Measurements from ENCODE around the gene PIP5KL1.
A peak's percentile ranks its signal among the peaks of the same experiment; 100 is the strongest.

Gene PIP5KL1, protein sequence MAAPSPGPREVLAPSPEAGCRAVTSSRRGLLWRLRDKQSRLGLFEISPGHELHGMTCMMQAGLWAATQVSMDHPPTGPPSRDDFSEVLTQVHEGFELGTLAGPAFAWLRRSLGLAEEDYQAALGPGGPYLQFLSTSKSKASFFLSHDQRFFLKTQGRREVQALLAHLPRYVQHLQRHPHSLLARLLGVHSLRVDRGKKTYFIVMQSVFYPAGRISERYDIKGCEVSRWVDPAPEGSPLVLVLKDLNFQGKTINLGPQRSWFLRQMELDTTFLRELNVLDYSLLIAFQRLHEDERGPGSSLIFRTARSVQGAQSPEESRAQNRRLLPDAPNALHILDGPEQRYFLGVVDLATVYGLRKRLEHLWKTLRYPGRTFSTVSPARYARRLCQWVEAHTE

DNA sequence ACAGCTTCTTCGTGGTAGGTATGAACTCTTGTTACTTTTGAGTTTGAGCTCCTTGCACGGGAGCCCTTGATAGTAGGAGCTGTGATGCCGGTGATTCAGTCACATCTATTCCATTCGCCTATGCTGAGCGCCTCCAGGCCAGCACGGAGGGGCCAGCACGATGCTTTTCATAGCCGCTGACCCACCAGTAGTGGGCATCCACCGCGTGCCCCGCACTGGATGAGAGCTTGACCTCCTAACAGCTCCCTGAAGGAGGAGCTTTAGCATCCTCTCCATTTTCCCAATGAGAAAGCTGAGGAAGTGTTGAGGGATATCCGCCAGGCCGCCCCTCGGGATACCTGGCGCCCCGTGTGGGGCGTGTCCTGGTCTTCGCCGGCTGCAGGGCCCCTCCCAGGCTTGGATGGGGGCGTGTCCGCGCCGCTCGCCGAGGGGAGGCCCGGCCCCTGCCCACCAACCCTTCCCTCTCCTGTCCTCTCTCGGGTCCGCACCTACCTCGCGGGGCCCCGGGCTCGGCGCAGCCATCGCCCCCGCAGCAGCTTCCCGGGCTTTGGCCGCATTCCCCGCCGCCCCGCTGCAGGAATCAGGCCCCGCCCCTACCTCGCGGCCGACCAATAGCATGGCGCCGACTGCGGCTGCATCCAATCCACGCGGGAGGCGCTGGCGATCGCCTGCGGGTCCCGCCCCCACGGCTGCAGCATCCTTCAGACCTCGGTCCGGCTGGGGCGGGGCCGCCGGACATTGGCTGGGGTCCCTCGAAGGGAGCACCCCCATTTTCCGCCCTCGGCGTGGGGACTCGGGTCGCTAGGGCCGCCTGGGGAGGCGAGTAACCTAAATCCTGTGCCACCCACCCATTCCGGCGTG is at the start of gene PIP5KL1:
Gene PIP5KL1 (minus strand): TSS at position 547 of the 861 bp plus-strand sequence. CDS start 25 bp downstream, at position 522.
- Histone ChIP-seq H3K36me3 (ENCODE audit: insufficient read depth, low read length) (no peaks in the 10 kb centered on the region), H2AFZ (ENCODE audit: low read length, unreplicated experiment) (no peak within 1 kb of the TSS)

DNA sequence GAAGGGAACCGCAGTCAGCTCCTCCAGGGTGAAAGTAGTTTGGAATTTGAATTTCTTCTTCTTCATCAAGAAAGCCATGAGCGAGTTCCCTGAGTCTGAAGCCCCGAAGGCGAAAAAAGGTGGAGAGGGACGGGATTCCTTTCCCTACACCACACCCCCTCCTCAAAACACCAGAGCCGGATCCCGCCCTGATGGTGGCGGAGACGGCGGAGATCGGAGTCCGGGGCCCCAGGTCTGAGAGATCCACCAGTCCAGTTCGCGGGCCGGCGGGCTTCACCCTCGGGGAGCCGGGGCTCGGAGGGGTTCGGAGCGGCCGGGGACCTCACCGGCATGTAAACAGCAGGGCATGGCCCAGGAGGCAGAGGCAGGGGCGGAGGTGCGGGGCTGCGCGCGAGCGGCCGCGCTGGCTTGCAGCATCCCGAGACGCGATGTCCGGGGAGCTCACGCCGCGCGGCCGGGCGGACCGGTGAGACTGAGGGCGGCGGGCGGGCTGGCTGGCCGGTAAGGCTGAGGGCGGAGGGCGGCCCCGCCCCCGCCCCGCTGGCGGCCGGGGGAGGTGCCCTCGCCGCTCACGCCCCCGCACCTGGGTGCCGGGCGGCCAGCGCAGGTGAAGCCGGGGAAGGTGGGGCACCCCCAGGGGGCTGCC is 49.6 kb upstream of the PIP5KL1 start:
- peaks cover 50% of the 10 kb centered on the region for H3K79me2 ChIP-seq (ENCODE audit: control insufficient read depth, insufficient read depth, low read length, unreplicated experiment)
- H3K27ac ChIP-seq (ENCODE audit: low read depth, low read length) = no peak overlapping the region; the same call in 1 of the 2 replicates
- H3K27me3 ChIP-seq (ENCODE audit: insufficient read depth, low read length) = no peaks in the 10 kb centered on the region
- peak overlapping the region; percentile 87 for H3K4me3 ChIP-seq (ENCODE audit: low read depth, low read length)
- peak overlapping the region; percentile 96 for H2AFZ ChIP-seq (ENCODE audit: low read length, unreplicated experiment)
- H3K4me1 ChIP-seq (ENCODE audit: control insufficient read depth, insufficient read depth, low read length, unreplicated experiment) = peaks cover 32% of the 10 kb centered on the region
- H3K36me3 ChIP-seq (ENCODE audit: insufficient read depth, low read length) = no peaks in the 10 kb centered on the region

More for the DNA sequence above, at the start of gene PIP5KL1:
- peaks cover 14% of the 10 kb centered on the region for H3K79me2 ChIP-seq (ENCODE audit: control insufficient read depth, insufficient read depth, low read length, unreplicated experiment)
- peak within 1 kb of the TSS; percentile 95 for H3K27ac ChIP-seq (ENCODE audit: low read depth, low read length)
- H3K27me3 ChIP-seq (ENCODE audit: insufficient read depth, low read length) = no peaks in the 10 kb centered on the region
- peaks cover 27% of the 10 kb centered on the region for H3K4me1 ChIP-seq (ENCODE audit: control insufficient read depth, insufficient read depth, low read length, unreplicated experiment)
- H3K4me3 ChIP-seq (ENCODE audit: low read depth, low read length) = peak within 1 kb of the TSS; percentile 78

DNA sequence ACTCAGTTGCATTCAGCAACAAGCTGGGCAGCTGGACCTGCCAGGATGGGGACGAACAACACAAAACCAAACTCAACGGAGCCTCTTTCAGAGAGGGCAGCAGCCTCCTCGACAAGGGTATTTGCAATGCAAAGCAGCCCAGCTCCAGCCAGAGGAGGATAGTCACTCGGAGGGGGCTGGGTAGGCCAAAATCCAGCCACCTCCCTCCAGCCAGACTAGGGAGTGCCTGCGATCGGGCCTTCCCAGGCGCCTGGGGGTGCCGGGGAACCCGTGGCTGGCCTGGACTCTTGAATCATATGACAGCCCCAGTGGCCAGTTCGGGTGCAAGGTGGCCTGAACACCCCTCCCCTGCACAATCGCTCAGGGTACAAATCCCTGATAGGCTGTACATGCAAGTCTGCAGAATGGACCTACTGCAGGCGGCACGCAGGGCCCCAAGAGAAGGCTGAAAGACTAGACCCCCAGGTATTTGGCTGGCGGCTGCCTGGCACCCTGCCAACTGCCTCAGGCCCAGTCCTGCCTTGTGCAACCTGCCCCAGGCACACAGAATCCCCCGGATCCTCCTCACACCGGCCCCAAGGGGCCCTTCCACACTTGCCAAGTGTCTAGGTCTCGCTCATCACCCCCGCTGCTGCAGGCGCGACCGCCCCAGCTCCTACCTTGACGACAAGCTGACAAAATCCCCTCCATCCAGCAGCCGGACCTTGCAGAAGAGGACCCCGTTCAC is 48.9 kb upstream of the PIP5KL1 start:
- Histone ChIP-seq H3K27me3 (ENCODE audit: insufficient read depth, low read length) (no peaks in the 10 kb centered on the region), H3K79me2 (ENCODE audit: control insufficient read depth, insufficient read depth, low read length, unreplicated experiment) (peaks cover 56% of the 10 kb centered on the region), H2AFZ (ENCODE audit: low read length, unreplicated experiment) (no peak overlapping the region), H3K4me3 (ENCODE audit: low read depth, low read length) (peak overlapping the region; percentile 87), H3K4me1 (ENCODE audit: control insufficient read depth, insufficient read depth, low read length, unreplicated experiment) (peaks cover 39% of the 10 kb centered on the region), H3K27ac (ENCODE audit: low read depth, low read length) (no peak overlapping the region), H3K36me3 (ENCODE audit: insufficient read depth, low read length) (no peaks in the 10 kb centered on the region)

DNA sequence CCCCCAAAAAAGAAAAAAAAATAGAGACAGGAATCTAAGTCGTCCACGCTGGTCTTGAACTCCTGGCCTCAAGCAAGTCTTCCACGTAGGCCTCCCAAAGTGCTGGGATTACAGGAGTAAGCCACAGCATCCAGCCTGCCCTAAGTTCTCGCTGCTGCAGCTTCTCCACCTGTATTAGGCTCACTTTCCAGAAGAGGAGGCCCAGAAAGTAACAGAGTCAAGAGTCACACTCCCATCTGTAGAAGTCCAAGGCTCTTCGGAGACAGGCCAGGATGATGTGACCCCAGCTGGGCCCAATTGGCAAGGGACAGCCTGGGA is 48.4 kb upstream of the PIP5KL1 start:
- H3K4me1 ChIP-seq (ENCODE audit: control insufficient read depth, insufficient read depth, low read length, unreplicated experiment) = peaks cover 41% of the 10 kb centered on the region
- H3K27ac ChIP-seq (ENCODE audit: low read depth, low read length) = no peak overlapping the region
- H3K79me2 ChIP-seq (ENCODE audit: control insufficient read depth, insufficient read depth, low read length, unreplicated experiment) = peaks cover 61% of the 10 kb centered on the region
- H3K36me3 ChIP-seq (ENCODE audit: insufficient read depth, low read length) = no peaks in the 10 kb centered on the region
- H2AFZ ChIP-seq (ENCODE audit: low read length, unreplicated experiment) = no peak overlapping the region
- H3K27me3 ChIP-seq (ENCODE audit: insufficient read depth, low read length) = no peaks in the 10 kb centered on the region
- peak overlapping the region; percentile 87 for H3K4me3 ChIP-seq (ENCODE audit: low read depth, low read length)

DNA sequence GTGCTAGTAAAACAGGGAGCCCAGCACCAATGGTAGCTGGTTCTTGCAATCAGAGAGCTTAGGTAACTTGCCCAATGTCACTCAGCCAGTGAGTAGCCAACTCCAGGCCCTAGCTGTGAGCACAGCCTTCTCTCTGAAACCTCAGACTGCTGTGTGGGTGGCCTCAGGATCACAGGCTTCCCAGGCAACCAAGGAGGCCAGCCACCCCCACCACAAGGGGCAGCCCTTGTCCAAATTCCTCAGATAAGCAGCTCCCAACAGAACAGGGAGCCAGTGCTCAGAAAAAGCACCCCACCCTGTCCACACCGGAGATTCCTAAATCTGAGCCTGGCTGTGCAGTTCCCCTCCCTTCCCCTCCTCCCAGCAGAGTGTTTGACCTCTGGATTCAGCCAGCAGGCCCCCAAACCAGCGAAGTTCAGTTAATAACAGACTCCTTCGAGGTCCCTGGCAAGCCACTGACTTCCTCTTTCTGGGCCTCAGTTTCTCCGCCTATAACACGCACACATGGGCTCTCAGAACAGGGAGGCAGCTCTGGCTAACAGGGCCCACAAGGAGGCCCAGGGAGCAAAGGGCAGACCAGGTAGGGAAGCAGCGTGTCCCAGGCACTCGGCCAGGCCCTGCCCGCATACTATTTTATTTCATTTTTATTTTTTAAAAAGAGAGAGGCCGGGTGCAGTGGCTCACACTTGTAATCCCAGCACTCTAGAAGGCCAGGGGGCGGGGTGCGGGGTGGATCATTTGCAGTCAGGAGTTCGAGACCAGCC is 47.5 kb upstream of the PIP5KL1 start:
- Histone ChIP-seq H3K4me3 (ENCODE audit: low read depth, low read length) (peak overlapping the region; percentile 53), H3K36me3 (ENCODE audit: insufficient read depth, low read length) (no peaks in the 10 kb centered on the region), H3K27me3 (ENCODE audit: insufficient read depth, low read length) (no peaks in the 10 kb centered on the region), H3K27ac (ENCODE audit: low read depth, low read length) (peak overlapping the region; percentile 27; the same call in 1 of the 2 replicates), H3K79me2 (ENCODE audit: control insufficient read depth, insufficient read depth, low read length, unreplicated experiment) (peaks cover 70% of the 10 kb centered on the region), H2AFZ (ENCODE audit: low read length, unreplicated experiment) (no peak overlapping the region), H3K4me1 (ENCODE audit: control insufficient read depth, insufficient read depth, low read length, unreplicated experiment) (peaks cover 41% of the 10 kb centered on the region)

DNA sequence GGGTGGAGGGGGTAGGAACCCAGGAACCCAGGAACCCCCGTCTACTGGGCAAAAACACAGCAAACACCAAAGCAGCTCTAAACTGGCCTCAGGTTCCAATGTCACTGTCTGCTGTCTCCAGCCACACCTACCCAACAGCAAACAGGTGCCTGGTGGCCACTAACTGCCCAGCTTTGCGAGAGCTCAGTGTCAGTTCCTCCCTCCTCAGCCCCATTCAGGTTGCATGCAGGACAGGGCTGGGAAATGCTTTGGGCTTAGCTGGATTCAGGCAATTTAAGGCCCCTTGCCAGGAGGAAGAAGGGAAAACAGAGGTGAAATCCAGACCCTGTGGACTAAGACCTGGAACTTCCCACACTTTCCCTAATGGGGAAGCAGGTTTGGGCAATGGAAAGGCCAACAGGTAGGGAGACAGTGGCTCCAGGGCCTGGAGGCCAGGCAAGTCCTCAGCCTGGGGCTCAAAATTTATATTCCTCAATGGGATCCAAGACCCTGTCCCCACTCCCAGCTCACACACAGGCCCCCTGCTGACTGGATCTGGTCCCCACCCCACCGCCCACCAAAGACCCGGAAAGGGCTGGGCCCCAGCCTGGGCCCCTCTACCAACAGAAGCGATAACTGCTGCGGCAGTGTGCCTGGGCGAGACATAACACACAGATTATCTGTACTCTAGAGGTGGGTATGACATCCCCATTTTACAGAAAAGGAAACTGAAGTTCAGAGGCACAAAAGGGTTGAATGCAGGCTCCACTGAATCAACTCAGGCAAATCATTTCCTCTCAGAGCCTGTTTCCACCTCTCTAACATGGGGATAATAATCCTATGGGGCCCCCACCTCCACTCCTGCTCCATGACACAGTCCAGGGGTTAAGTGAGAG is 46.7 kb upstream of the PIP5KL1 start:
- Histone ChIP-seq H3K36me3 (ENCODE audit: insufficient read depth, low read length) (no peaks in the 10 kb centered on the region), H3K4me3 (ENCODE audit: low read depth, low read length) (peak overlapping the region; percentile 53), H3K79me2 (ENCODE audit: control insufficient read depth, insufficient read depth, low read length, unreplicated experiment) (peaks cover 78% of the 10 kb centered on the region), H2AFZ (ENCODE audit: low read length, unreplicated experiment) (no peak overlapping the region), H3K27ac (ENCODE audit: low read depth, low read length) (peak overlapping the region; percentile 18; the same call in 1 of the 2 replicates), H3K4me1 (ENCODE audit: control insufficient read depth, insufficient read depth, low read length, unreplicated experiment) (peaks cover 41% of the 10 kb centered on the region), H3K27me3 (ENCODE audit: insufficient read depth, low read length) (no peaks in the 10 kb centered on the region)

DNA sequence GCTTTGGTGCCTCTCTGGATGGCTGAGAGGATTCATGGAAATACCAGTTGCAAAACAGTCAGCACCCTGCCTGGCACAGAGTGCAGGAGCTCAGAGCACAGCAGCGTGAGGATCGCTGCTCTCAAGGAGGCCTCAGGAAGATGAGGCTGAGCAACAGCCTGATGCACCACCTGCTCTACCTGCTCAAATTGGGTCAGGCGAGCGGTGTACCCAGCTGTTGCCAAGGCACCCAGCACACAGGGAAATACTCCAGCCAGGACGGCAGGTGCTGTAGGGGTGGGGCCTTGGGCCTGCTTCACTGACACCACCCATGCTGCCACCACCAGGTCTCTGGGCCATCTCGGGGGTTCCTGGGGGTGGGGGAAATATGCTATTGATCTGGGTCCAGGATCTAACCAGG is 45.9 kb upstream of the PIP5KL1 start:
- peaks cover 38% of the 10 kb centered on the region for H3K4me1 ChIP-seq (ENCODE audit: control insufficient read depth, insufficient read depth, low read length, unreplicated experiment)
- H3K36me3 ChIP-seq (ENCODE audit: insufficient read depth, low read length) = no peaks in the 10 kb centered on the region
- H3K27ac ChIP-seq (ENCODE audit: low read depth, low read length) = no peak overlapping the region
- no peak overlapping the region for H3K4me3 ChIP-seq (ENCODE audit: low read depth, low read length)
- H2AFZ ChIP-seq (ENCODE audit: low read length, unreplicated experiment) = no peak overlapping the region
- H3K79me2 ChIP-seq (ENCODE audit: control insufficient read depth, insufficient read depth, low read length, unreplicated experiment) = peaks cover 85% of the 10 kb centered on the region
- H3K27me3 ChIP-seq (ENCODE audit: insufficient read depth, low read length) = no peaks in the 10 kb centered on the region

DNA sequence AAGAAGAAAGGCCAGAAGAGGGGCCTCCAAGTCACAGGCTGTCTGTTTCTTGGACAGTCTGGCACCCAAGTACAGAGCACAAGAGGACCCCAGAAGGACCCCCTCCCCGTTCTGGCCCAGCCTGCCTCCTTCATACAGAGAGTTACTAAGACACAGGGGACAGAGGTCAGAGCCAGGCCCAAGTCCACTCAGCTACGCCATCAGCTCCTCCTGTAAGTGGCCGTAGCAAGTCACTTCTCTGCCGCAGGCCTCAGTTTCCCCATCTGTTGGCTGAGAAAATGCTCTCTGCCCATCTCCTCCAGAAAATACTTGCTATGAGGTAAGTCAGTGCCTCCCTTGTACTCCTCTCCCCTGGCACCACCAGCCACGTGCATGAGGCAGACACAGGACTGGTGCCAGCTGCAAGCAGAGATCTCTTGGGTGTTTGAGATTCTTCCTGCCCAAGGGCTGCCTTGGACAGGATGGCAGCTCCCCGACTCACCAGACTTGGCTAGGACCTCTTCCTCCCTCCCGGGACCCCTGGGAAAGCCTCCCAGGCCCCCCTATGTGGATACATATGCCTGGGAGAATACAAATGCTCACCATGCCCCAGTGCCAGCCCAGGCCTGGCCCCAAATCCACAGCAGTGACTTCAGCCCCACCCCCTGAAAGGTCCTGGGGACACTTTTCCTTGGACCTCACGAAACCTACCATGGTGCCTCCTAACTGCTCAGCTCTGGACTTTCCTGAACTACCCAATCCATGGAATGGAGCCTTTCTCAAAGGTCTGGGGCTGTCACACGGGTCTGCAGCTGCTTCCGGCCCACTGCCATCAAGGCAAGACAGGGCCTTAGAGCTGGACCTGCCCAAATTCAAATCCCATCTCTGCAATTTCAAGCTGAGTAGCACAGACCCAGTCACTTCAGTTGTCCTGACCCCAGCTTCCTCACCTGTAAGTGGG is 45.1 kb upstream of the PIP5KL1 start:
- no peak overlapping the region for H3K4me3 ChIP-seq (ENCODE audit: low read depth, low read length)
- H2AFZ ChIP-seq (ENCODE audit: low read length, unreplicated experiment) = no peak overlapping the region
- H3K79me2 ChIP-seq (ENCODE audit: control insufficient read depth, insufficient read depth, low read length, unreplicated experiment) = peaks cover 86% of the 10 kb centered on the region
- H3K27ac ChIP-seq (ENCODE audit: low read depth, low read length) = no peak overlapping the region
- peaks cover 35% of the 10 kb centered on the region for H3K4me1 ChIP-seq (ENCODE audit: control insufficient read depth, insufficient read depth, low read length, unreplicated experiment)
- no peaks in the 10 kb centered on the region for H3K27me3 ChIP-seq (ENCODE audit: insufficient read depth, low read length)
- no peaks in the 10 kb centered on the region for H3K36me3 ChIP-seq (ENCODE audit: insufficient read depth, low read length)
